ENCODE results near the gene MRPL21. TPM values are rescaled to one million over a fixed set of nuclear protein-coding genes. Genes with fewer than 3 reads are reported as not detected.

The MRPL21 gene
- polyA plus RNA-seq, 1 donor (not counting 4 experiments of a cell fraction or from before 2014, with no cell fraction given), result 120 TPM

DNA sequence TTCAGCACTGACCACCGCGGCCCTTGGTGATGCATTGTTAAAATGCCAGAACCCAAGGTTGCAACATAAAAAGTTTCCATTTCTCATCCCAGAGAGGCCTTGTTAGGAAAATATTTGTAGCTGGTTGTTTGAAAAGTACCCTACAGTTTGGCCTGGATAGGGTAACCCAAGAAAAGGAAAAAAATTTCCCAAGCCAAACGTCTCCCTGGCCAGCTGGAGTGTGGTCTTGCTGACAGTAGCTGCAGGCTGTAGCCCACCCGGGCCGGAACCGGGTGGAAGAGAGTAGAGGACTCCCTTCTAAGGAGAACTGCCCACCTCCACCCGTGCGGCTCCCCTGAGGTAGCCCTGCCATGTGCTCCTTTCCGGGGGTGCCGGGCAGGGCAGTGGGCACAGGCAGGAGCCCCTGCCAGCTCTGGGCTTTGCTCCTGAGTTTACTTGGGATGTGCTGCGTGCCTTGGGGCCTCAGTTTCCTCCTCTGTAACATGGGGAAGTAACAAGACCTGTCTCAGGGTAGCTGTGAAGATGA, 38.5 kb upstream of the MRPL21 start:
- Histone ChIP-seq H3K27me3 (ENCODE audit: control insufficient read depth, extremely low read depth, insufficient read depth, low read length) (peaks cover 11% of the 10 kb centered on the region), H3K9me1 (ENCODE audit: control insufficient read depth, extremely low read depth, insufficient read depth, low read length) (no peaks in the 10 kb centered on the region), H3K27ac (ENCODE audit: control insufficient read depth, insufficient read depth, low read length) (no peak overlapping the region), H4K20me1 (ENCODE audit: control insufficient read depth, extremely low read depth, insufficient read depth, low read length) (no peaks in the 10 kb centered on the region), H3K4me3 (ENCODE audit: control insufficient read depth in 2 of 3, extremely low read depth in 1 of 3, insufficient read depth in 2 of 3, low read depth in 1 of 3, low read length in 3 of 3) (no peak overlapping the region), H3K79me2 (ENCODE audit: control insufficient read depth, insufficient read depth, low read length) (no peaks in the 10 kb centered on the region), H3K9ac (ENCODE audit: control insufficient read depth, extremely low read depth, insufficient read depth, low read length) (no peak overlapping the region), H3K9me3 (ENCODE audit: control insufficient read depth, low read depth, low read length) (no peaks in the 10 kb centered on the region), H3K4me1 (ENCODE audit: control insufficient read depth, extremely low read depth, insufficient read depth, low read length) (peaks cover 2% of the 10 kb centered on the region), H2AFZ (ENCODE audit: control insufficient read depth, low read length) (no peak overlapping the region), H3K36me3 (ENCODE audit: control insufficient read depth in 2 of 2, extremely low read depth in 1 of 2, insufficient read depth in 2 of 2, low read length in 2 of 2) (peaks cover 8 to 11% of the 10 kb centered on the region in 2 experiments), H3K4me2 (ENCODE audit: control insufficient read depth, extremely low read depth, insufficient read depth, low read depth, low read length) (no peak overlapping the region)
- dilution Hi-C loops (cut with MboI; ENCODE audit: extremely low pct_ligation_motif_present, low sequenced_read_pairs), result no loop called here
- DNase-seq (ENCODE audit: low read depth, low spot score) (no peak), FAIRE-seq (no peak)
- TF ChIP-seq EZH2 (IDR thresholded peaks at IDR 0.05; ENCODE audit: low read length), result no peak
- TF ChIP-seq, protein P1, sequence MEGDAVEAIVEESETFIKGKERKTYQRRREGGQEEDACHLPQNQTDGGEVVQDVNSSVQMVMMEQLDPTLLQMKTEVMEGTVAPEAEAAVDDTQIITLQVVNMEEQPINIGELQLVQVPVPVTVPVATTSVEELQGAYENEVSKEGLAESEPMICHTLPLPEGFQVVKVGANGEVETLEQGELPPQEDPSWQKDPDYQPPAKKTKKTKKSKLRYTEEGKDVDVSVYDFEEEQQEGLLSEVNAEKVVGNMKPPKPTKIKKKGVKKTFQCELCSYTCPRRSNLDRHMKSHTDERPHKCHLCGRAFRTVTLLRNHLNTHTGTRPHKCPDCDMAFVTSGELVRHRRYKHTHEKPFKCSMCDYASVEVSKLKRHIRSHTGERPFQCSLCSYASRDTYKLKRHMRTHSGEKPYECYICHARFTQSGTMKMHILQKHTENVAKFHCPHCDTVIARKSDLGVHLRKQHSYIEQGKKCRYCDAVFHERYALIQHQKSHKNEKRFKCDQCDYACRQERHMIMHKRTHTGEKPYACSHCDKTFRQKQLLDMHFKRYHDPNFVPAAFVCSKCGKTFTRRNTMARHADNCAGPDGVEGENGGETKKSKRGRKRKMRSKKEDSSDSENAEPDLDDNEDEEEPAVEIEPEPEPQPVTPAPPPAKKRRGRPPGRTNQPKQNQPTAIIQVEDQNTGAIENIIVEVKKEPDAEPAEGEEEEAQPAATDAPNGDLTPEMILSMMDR (optimal IDR thresholded peaks at IDR 0.05 in 1 of 3, IDR thresholded peaks at IDR 0.05 in 1 of 3, conservative IDR thresholded peaks at IDR 0.05 in 1 of 3; ENCODE audit: extremely low read depth in 1 of 3, insufficient read depth in 2 of 3, low read length in 3 of 3), result no peak

DNA sequence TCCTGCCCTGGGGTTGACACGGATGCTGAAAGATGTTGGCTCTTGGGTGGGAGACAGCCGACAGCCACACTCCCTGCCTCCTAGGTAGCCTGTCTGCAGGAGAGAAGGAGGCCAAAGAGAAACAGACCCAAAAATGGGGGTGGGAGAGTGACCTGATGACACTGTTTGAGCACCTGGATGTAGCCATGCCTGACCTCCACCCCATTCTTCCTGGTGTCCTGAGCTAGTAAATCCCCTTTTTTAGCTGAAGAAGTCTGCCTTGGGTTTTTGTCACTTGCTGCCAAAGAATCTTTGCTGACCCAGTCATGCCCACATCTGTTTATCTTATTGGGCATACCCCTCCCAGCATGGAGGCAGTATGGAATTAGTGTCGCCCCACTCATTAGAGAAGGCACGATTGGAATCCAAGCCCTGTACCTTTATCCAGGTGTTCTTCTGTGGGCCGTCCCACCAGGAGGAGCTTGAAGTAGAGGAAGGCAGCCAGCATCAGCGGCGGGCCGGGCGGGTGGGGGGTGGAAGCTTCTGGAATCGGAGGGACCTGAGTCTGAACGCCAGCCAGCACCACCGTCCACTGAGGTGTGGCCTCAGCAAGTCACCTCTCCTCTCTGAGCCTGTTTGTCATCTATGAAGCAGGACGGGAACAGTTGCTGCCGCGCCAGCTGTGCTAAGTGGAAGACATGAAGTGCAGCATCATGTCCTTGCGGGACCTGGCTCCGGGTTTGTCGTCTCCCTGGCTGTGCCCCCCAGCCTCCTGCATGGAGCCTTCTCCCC, 37.9 kb upstream of the MRPL21 start:
- Histone ChIP-seq H3K4me2 (ENCODE audit: control insufficient read depth, extremely low read depth, insufficient read depth, low read depth, low read length) (no peak overlapping the region), H3K27ac (ENCODE audit: control insufficient read depth, insufficient read depth, low read length) (no peak overlapping the region), H3K79me2 (ENCODE audit: control insufficient read depth, insufficient read depth, low read length) (no peaks in the 10 kb centered on the region), H3K4me3 (ENCODE audit: control insufficient read depth in 2 of 3, extremely low read depth in 1 of 3, insufficient read depth in 2 of 3, low read depth in 1 of 3, low read length in 3 of 3) (no peak overlapping the region), H3K36me3 (ENCODE audit: control insufficient read depth in 2 of 2, extremely low read depth in 1 of 2, insufficient read depth in 2 of 2, low read length in 2 of 2) (peaks cover 11% of the 10 kb centered on the region in 2 experiments), H3K27me3 (ENCODE audit: control insufficient read depth, extremely low read depth, insufficient read depth, low read length) (peaks cover 5% of the 10 kb centered on the region), H3K9me3 (ENCODE audit: control insufficient read depth, low read depth, low read length) (no peaks in the 10 kb centered on the region), H3K4me1 (ENCODE audit: control insufficient read depth, extremely low read depth, insufficient read depth, low read length) (peaks cover under 1% of the 10 kb centered on the region), H3K9ac (ENCODE audit: control insufficient read depth, extremely low read depth, insufficient read depth, low read length) (no peak overlapping the region), H4K20me1 (ENCODE audit: control insufficient read depth, extremely low read depth, insufficient read depth, low read length) (no peaks in the 10 kb centered on the region), H2AFZ (ENCODE audit: control insufficient read depth, low read length) (no peak overlapping the region), H3K9me1 (ENCODE audit: control insufficient read depth, extremely low read depth, insufficient read depth, low read length) (no peaks in the 10 kb centered on the region)
- dilution Hi-C loops (cut with MboI; ENCODE audit: extremely low pct_ligation_motif_present, low sequenced_read_pairs), result no loop called here
- DNase-seq (ENCODE audit: low read depth, low spot score) (no peak), FAIRE-seq (no peak)
- TF ChIP-seq, protein P1 (optimal IDR thresholded peaks at IDR 0.05 in 1 of 3, IDR thresholded peaks at IDR 0.05 in 1 of 3, conservative IDR thresholded peaks at IDR 0.05 in 1 of 3; ENCODE audit: extremely low read depth in 1 of 3, insufficient read depth in 2 of 3, low read length in 3 of 3), result no peak
- TF ChIP-seq EZH2 (IDR thresholded peaks at IDR 0.05; ENCODE audit: low read length), result no peak

All from keratinocyte (primary cell).